Measurements from ENCODE around the gene SYNC. TPM values are rescaled to one million over a fixed set of nuclear protein-coding genes. Genes with fewer than 3 reads are reported as not detected.

The SYNC gene
- total RNA-seq, 1 donor from 2014 or later = 0.12 TPM

DNA sequence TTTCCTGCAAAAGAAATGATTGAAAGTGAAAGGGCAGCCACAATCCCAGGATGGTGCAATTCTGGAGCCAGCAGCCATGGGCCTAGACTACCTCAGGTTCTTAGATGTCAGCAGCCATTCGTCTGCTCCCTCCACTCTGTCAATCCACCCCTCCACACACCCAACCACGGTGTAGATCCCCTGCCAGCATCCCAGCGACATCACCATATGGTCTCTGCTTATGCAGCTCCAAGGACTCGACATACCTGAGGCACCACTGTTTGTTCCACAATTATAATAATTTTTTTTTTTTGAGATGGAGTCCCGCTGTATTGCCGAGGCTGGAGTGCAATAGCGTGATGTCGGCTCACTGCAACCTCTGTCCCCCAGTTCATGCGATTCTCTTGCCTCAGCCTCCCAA, 6.5 kb downstream of the SYNC start:
- Mint-ChIP-seq H3K27me3 (ENCODE audit: low read depth) (peaks cover 6% of the 10 kb centered on the region), H3K4me1 (no peaks in the 10 kb centered on the region), H3K4me3 (no peak overlapping the region), H3K27ac (ENCODE audit: unreplicated experiment) (no peak overlapping the region), H3K9me3 (no peaks in the 10 kb centered on the region), H3K36me3 (ENCODE audit: low read depth) (no peaks in the 10 kb centered on the region)
- no peak for TF ChIP-seq CTCF (conservative IDR thresholded peaks at IDR 0.05)
- no peak for DNase-seq (ENCODE audit: low read depth, low spot score)

GRCh38 chr1:32695098-32695904, 7.3 kb downstream of the SYNC start:
- H3K27ac Mint-ChIP-seq (ENCODE audit: unreplicated experiment) = no peak overlapping the region
- H3K4me3 Mint-ChIP-seq = no peak overlapping the region
- no peak for DNase-seq (ENCODE audit: low read depth, low spot score)
- peaks cover under 1% of the 10 kb centered on the region for H3K36me3 Mint-ChIP-seq (ENCODE audit: low read depth)
- H3K27me3 Mint-ChIP-seq (ENCODE audit: low read depth) = peaks cover 3% of the 10 kb centered on the region
- H3K9me3 Mint-ChIP-seq = no peaks in the 10 kb centered on the region
- no peaks in the 10 kb centered on the region for H3K4me1 Mint-ChIP-seq
- TF ChIP-seq CTCF (conservative IDR thresholded peaks at IDR 0.05) = no peak

- no peak for TF ChIP-seq CTCF (conservative IDR thresholded peaks at IDR 0.05)
- Mint-ChIP-seq H3K27me3 (ENCODE audit: low read depth) (no peaks in the 10 kb centered on the region), H3K4me3 (no peak overlapping the region), H3K4me1 (no peaks in the 10 kb centered on the region), H3K27ac (ENCODE audit: unreplicated experiment) (no peak overlapping the region), H3K36me3 (ENCODE audit: low read depth) (peaks cover 4% of the 10 kb centered on the region), H3K9me3 (no peaks in the 10 kb centered on the region)
- DNase-seq (ENCODE audit: low read depth, low spot score) = no peak
Measured at GRCh38 chr1:32693455-32694174, 9.0 kb downstream of the SYNC start.

DNA sequence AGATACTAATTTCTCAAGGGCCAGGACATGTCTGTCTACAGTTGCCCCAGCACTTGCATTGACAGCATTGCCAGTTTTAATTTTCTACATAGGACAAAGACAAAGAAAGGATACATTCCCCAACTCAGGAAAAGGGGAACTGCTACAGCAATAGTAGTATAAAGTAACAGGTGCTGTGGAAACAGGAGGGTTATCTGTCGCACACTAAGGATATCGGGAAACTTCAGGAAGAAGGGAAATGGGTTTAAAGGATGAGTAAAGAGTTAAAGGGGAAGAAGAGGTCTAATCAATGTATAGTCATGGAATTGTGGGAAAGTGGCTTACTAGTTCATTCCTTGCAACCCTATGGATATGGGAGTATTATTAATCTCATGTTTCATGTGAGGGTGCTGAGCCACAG, 16.2 kb downstream of the SYNC start:
- Mint-ChIP-seq H3K4me3 (no peak overlapping the region), H3K4me1 (no peaks in the 10 kb centered on the region), H3K27ac (ENCODE audit: unreplicated experiment) (no peak overlapping the region), H3K36me3 (ENCODE audit: low read depth) (peaks cover 23% of the 10 kb centered on the region), H3K9me3 (no peaks in the 10 kb centered on the region), H3K27me3 (ENCODE audit: low read depth) (no peaks in the 10 kb centered on the region)
- no peak for DNase-seq (ENCODE audit: low read depth, low spot score)
- TF ChIP-seq CTCF (conservative IDR thresholded peaks at IDR 0.05) = no peak

GRCh38 chr1:32685498-32685897, 17.1 kb downstream of the SYNC start:
- no peak overlapping the region for H3K27ac Mint-ChIP-seq (ENCODE audit: unreplicated experiment)
- no peak for TF ChIP-seq CTCF (conservative IDR thresholded peaks at IDR 0.05)
- peaks cover 28% of the 10 kb centered on the region for H3K36me3 Mint-ChIP-seq (ENCODE audit: low read depth)

More at GRCh38 chr1:32685498-32685897, 17.1 kb downstream of the SYNC start:
- Mint-ChIP-seq H3K4me1 (no peaks in the 10 kb centered on the region), H3K9me3 (no peaks in the 10 kb centered on the region), H3K27me3 (ENCODE audit: low read depth) (no peaks in the 10 kb centered on the region), H3K4me3 (no peak overlapping the region)
- no peak for DNase-seq (ENCODE audit: low read depth, low spot score)

Data from neural crest cell (in vitro differentiated cells).